Neural cell (in vitro differentiated cells): Measurements from ENCODE around the gene PHACTR3.

Source experiments
- POLR2AphosphoS5 ChIP-seq: IDR thresholded peaks from 2 replicates; pipeline ENCODE4 v1.6.1; 2012
- SMC3 ChIP-seq: fragments of 450-650 bp; conservative IDR thresholded peaks from 2 replicates; pipeline ENCODE4 v1.6.1; 2014; ENCODE audit warnings: antibody characterized with exemption, mild to moderate bottlenecking, moderate library complexity; ENCODE audit not compliant: poor library complexity
- TAF1 ChIP-seq: IDR thresholded peaks from 2 replicates; pipeline ENCODE4 v1.6.1; 2012; ENCODE audit warnings: low read depth
- TF ChIP-seq, protein P1 (sequence below): fragments of 450-650 bp; IDR thresholded peaks from 2 replicates; pipeline ENCODE4 v1.5.1; 2014; ENCODE audit warnings: antibody characterized with exemption, mild to moderate bottlenecking, moderate library complexity; ENCODE audit not compliant: poor library complexity, severe bottlenecking

DNA sequence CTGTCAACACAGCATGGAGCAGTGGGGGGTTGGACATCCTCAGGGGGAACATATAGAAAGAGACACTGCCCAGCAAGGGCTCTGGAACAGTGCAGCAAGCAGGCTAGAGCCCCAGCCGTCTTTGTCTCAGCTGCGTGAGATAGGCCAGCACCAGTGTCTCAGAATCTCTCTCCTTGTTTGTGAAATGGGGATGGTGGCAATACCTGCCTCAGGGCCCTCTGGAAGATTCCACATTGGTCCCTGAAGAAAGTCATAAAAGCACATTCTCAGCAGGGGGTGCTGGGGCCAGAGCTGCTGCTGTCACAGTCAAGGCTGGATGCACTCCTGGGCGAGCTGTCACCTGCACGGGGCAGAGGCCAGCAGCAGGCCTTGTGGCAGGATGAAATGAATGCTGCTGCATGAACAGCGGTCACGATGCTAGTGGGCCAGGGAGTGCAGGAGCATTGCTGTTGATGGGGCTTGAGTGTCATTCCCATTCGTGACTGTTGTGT lies 207.4 kb downstream of the PHACTR3 start:
- TF ChIP-seq, protein P1, sequence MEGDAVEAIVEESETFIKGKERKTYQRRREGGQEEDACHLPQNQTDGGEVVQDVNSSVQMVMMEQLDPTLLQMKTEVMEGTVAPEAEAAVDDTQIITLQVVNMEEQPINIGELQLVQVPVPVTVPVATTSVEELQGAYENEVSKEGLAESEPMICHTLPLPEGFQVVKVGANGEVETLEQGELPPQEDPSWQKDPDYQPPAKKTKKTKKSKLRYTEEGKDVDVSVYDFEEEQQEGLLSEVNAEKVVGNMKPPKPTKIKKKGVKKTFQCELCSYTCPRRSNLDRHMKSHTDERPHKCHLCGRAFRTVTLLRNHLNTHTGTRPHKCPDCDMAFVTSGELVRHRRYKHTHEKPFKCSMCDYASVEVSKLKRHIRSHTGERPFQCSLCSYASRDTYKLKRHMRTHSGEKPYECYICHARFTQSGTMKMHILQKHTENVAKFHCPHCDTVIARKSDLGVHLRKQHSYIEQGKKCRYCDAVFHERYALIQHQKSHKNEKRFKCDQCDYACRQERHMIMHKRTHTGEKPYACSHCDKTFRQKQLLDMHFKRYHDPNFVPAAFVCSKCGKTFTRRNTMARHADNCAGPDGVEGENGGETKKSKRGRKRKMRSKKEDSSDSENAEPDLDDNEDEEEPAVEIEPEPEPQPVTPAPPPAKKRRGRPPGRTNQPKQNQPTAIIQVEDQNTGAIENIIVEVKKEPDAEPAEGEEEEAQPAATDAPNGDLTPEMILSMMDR: no peak
- TF ChIP-seq POLR2AphosphoS5: no peak
- no peak for TF ChIP-seq SMC3
- TF ChIP-seq TAF1: no peak
